ENCODE data around the gene PRSS27.
"Not testable (repeated sequence)": the region's sequence is repeated elsewhere in the genome, so short reads cannot be mapped to it uniquely, and the experiment has no call there.

PRSS27 gene

DNA sequence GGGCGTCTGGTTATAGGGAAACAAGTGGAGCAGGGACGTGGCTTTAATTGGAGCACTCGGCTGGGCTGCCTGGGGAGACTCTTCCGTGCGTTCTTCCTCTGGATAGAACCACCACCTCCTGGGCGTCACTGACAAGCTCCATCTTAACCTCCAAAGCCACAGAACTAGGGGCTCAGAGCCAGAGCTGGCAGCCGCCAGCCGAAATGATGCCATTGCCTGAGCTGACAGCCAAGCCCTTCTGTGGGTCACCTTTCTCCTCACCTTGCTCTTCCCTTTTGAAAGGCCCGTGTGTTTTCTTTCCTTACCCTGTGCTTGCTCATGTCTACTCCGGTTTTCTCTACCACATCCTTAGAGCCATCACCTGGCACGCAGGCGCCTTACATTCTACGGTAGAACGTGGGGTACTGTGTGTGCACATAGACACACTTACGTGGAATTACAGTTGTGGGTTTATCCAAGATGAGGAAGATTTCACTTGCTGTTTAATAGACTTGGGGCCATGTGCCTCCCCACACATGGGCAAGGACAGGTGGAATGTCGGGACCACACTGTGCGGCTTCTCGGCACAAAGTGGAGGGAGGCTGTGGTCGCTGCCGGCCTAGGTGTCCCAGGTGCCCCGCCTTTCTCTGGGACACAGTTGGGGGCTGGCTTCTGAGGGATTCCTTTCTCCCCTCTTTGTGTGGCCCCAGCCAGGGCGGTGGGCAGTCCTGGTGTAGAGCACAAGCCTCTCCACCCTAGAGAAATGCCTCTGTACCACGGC, 41.6 kb downstream of the PRSS27 start:
- DNase-seq (ENCODE audit: low read depth), result not testable (repeated sequence)

DNA sequence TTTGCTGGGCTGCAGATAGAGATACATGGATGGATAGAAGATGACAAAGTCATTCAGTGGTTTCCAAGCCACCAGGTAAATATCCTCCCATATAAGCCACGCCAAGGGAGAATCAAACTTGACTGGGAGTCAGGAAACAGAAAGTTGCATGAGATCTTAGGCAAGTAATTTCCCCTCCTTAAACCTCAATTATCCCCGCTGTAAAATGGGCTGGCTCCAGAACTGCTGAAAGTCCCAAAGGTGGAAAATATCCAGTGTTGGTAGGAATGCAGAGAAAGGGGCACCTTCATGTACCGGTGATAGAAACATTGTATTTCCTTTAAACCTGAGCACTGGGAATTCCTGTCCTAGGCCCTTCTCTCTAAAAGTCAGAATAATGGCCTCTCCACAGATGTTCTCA, 43.1 kb downstream of the PRSS27 start:
- not testable (repeated sequence) for H3K4me3 ChIP-seq (ENCODE audit: low read depth, low read length); DNase-seq (ENCODE audit: low read depth)

More for the DNA sequence above, 41.6 kb downstream of the PRSS27 start:
- H3K4me3 ChIP-seq (ENCODE audit: low read depth, low read length), result not testable (repeated sequence)

GRCh38 chr16:2675714-2676113, 44.3 kb downstream of the PRSS27 start:
- no peak overlapping the region for H3K4me3 ChIP-seq (ENCODE audit: low read depth, low read length)
- DNase-seq (ENCODE audit: low read depth), result no peak
- no peak for TF ChIP-seq CTCF (IDR thresholded peaks at IDR 0.05; ENCODE audit: control insufficient read depth, extremely low read depth, insufficient read depth)

DNA sequence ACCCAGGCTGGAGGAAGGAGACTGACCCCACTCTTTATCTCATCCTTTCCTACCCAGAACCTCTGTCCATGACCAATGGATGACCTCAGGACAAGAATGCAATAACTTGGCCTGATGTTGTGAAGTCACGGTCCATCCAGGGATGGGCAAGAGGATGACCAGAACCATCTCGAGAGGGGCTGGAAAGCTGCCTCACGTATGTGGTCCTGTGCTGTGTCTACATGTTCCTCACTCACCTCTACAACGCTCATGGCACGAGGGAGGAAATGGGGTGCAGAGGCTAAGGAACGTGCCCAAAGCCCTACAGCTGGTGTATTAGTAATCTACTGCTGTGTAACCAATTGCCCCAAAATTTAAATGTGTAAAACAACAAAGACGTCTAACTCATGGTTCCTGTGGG, 45.0 kb downstream of the PRSS27 start:
- TF ChIP-seq CTCF (IDR thresholded peaks at IDR 0.05; ENCODE audit: control insufficient read depth, extremely low read depth, insufficient read depth), result no peak
- no peak for DNase-seq (ENCODE audit: low read depth)
- no peak overlapping the region for H3K4me3 ChIP-seq (ENCODE audit: low read depth, low read length)

DNA sequence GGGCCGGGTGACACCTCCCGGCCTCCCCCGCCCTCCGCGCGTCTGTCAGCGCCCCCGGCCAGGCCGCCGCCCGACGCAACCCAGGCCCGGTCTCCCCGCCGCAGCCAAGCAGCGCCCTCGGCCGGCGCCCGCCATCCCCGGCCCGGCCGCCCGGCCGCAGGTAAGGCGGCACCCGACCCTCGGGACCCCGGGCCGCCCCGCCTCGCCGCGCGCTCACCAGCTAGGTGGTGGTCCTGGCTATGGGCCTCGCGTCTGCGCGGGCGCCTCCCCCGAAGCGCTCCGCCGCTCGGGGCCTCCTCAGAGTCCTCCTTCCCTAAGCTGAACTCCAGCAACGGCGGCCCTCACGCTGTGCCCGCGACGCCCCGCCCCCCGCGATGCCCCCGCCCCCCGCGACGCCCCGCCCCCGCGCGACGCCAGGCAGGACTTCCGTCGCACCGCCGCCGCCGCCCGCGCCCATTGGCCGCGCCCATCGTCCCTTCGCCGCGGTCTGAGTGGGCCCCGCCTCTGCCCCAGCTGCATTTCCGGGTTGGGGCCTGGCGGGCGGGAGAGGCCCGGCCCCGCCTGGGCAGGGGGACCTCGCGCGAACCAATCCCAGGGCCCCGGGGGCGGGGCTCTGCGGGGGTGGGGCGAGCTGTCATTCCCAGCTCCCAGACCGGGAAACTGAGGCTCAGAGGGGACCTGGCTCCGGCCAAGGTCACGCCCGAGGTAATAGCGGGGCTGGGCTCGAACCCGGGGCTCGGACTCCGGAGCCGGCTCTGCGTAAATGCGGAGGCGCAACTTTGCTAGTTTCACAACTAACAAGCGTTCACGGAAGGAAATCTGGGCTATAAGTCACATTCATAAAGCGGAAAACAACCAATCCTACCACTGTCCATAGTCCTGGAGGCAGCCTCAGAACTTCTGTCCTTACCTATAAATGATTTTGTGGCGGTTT, 46.7 kb downstream of the PRSS27 start:
- peak overlapping the region; percentile 65 for H3K4me3 ChIP-seq (ENCODE audit: low read depth, low read length)
- no peak for TF ChIP-seq CTCF (IDR thresholded peaks at IDR 0.05; ENCODE audit: control insufficient read depth, extremely low read depth, insufficient read depth)
- DNase-seq (ENCODE audit: low read depth), result peak; percentile 66

DNA sequence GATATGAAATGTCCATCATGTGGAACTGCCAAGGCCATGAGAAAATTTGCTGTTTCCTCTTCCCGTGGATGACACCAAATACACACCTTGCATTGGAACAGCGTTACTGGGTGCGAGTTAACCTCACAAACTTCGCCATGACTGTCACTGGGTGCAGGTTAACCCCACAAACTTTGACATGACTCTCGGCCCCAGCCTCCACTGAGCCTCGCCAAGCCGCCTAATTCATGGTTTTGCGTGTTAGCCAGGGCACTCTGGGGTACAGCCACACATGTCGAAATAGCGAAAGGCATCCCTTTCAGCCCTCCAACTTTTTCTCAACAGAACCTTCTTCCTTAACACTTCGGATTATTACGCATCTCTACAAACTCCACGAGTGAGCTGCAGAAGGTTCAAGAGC, 48.3 kb downstream of the PRSS27 start:
- no peak for DNase-seq (ENCODE audit: low read depth)
- peak overlapping the region; percentile 65 for H3K4me3 ChIP-seq (ENCODE audit: low read depth, low read length)

DNA sequence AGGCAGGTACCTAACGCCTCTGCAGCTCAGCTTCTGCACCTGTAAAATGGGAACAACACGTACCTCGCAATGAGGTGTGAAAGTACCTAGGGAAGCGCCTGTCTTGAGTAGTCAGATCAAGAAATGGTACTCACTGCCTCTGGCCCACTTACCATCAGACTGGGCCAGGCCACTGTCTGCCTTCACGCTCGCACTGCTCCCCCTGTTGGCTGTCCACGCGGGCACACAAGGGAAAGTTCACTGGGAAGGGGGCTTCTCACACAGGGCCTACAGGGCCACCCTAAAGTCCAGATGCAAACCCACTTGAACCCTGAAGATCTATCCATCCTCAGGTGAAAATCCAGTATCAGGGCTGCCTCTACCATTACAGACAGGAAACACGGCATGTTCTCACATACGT, 48.8 kb downstream of the PRSS27 start:
- not testable (repeated sequence) for DNase-seq (ENCODE audit: low read depth); H3K4me3 ChIP-seq (ENCODE audit: low read depth, low read length)
- peak; percentile 27 for TF ChIP-seq CTCF (IDR thresholded peaks at IDR 0.05; ENCODE audit: control insufficient read depth, extremely low read depth, insufficient read depth)

More for the DNA sequence above, 48.3 kb downstream of the PRSS27 start:
- TF ChIP-seq CTCF (IDR thresholded peaks at IDR 0.05; ENCODE audit: control insufficient read depth, extremely low read depth, insufficient read depth), result no peak
